ENCODE results near the gene PNLIPRP2.

The PNLIPRP2 gene

GRCh38 chr10:116612107-116612769 lies 8.5 kb upstream of the PNLIPRP2 start:
- DNase-seq (ENCODE audit: low read depth), result no peak

DNA sequence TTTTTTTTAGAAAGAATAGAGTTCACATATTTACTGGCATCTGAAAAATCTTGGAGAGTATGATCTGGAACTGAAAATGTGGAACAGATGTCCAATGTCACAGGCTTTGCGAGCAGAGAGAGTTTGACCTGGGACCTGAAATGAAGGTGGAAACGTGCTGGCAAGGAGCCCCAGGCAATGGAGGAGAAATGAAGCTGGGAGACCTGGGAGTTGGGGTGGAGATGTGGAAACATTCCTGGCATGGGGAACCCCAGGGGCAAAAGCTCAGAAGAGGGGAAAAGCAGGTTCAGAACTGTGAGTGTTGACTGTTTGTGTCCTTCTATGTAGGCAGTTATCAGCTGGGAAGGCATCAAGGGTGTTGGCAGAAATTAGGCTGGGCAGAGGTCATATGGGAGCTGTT lies 7.3 kb upstream of the PNLIPRP2 start:
- DNase-seq (ENCODE audit: low read depth), result no peak

GRCh38 chr10:116614796-116615195 lies 6.0 kb upstream of the PNLIPRP2 start:
- no peak for DNase-seq (ENCODE audit: low read depth)

DNA sequence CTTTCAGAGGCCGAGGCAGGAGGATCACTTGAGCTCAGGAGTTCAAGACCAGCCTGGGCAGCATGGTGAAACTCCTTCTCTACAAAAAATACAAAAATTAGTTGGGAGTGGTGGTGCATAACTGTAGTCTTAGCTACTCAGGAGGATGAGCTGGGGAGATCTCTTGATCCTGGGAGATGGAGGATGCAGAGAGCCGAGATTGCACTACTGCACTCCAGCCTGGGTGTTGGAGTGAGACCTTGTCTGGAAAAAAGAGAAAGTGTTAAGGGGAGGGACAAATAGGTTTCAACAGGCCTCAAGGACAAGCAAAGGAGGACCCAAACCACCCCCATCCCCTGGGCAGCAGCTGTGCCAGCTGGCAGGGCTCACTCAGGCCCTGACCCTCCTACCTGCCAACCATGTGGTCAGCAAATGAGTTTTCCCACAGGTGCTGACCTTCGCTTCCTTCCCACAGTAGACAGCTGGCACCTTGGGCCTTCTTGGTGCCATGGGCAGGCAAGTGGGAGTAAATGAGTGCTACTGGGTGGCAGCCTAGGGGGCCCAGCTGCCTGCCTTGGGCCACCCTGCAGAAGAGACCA lies 5.5 kb upstream of the PNLIPRP2 start:
- no peak for DNase-seq (ENCODE audit: low read depth)

DNA sequence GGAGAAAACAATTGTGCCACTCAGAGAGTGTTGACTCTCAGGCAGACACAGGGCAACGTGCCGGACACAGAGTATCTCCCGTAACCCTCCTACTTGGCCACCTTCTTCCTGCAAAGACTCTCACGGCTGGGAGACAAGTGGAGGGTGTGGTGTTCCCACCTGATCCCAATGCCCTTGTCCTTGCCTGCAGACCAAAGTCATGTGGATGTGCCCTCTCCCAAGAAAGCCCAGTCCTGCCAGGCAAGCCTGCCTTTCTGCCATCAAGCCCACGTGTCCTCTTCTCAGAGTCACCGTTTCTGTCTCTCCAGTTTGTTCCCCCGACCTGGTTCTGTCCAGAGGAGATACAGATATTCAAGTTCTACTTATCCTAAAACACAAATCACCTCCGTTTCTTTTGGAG lies 723 bp downstream of the PNLIPRP2 start:
- no peak for DNase-seq (ENCODE audit: low read depth)

DNA sequence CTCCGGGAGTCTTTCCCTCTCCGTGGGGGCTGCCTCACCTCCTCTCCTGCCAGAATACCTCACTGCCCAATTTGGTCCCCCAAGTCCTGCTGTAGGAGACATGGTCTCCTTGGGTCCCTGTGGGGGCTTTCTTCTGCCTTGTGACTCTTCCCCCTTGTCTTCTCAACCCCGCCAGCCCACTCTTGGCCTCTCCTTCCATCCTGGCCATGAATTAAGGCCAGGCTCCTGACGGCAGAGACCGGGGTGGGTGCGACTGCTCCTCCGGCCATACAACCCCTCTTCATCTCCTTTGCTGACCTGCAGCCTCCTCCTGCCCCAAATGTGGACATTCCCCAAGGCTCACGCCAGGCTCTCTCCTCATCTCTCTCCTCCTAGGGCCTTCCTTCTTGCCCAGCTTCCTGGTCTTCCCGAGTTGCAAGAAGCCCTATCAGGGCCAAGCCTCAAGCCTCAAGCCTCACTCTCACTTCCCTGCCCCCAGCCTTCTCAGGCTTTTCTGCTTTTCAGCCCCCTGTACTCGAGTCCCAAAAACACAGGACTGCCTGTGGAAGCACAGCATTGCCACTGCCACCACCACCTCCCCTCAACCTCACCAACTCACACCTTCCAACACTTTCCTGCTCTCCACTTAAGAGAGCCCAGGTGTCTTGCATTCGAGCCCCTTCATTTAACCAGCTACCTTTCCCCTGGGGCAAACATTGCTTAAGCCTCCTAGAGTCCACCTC lies 1.3 kb downstream of the PNLIPRP2 start:
- DNase-seq (ENCODE audit: low read depth), result no peak

DNA sequence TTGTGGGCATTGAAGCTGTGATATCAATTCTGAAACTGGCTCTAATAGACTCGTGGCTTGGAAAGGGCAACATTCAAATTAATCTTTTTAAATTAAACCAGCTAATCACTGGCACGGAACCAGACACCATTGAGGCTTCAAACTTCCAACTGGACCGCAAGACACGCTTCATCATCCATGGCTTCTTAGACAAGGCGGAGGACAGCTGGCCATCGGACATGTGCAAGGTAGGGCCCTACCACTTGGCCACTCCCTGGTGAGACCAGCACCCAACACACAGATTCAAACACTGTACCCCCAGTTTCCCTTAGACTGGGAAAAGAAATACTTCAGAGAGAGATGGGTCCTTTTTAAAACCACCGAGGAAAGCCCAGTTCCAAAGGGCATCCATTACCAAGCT lies 5.1 kb downstream of the PNLIPRP2 start:
- no peak for DNase-seq (ENCODE audit: low read depth)

DNA sequence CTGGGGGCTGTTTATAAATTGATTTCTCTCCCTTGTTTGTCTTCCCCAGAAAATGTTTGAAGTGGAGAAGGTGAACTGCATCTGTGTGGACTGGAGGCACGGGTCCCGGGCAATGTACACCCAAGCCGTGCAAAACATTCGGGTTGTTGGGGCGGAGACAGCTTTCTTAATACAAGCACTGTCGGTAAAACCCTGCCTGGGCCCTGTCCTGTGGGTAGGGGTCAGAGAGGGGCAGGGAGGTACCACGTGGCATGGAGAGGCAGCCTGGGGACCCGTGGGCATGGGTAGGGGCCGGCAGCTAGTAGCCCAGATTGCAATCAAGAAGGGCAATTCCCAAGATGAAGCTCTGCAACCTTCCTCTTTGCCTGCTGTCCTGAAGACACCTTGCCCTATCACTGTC lies 6.1 kb downstream of the PNLIPRP2 start:
- no peak for DNase-seq (ENCODE audit: low read depth)

DNA sequence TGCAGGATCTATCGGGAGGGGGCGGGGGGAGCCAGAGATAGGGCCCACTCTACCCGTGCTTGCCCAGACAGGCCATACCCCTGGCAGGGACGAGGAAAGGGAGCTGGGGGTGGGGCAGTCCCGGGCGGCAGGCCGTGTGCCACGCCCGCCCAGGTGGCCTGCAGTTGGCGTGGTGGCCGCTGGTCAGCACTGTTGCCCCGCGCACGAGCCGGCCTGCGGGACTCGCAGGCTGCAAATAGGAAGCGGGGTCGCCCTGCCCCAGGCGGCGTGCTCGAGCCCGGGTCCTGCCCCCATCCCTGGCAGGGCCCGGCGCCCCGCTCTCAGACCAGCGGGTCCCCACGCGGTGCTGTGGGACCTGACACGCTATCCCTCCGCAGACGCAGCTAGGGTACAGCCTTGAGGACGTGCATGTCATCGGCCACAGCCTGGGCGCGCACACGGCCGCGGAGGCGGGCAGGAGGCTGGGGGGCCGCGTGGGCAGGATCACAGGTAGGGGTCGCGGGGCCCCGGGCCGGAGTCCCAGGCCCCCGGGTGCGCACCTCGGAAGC lies 6.7 kb downstream of the PNLIPRP2 start:
- DNase-seq (ENCODE audit: low read depth), result no peak

DNA sequence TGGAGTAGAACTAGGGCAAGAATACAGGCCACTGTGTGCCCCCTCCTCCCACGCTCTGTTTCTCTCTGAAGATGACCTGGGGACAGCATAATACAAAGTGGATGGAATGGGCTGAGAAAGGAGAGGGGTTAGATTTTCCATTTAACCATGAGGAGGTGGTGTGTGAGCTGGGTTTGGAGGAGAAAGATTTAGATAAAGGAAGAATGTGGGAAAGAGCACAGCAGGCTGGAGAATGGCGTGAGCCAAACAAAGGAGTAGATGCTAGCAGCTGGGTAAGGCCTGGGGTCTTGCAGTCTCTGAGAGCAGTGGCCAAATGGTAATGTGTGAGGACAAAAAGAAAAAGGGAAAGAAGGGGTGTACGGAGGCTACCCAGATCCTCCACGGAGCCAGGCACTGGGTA lies 8.6 kb downstream of the PNLIPRP2 start:
- DNase-seq (ENCODE audit: low read depth), result no peak

DNA sequence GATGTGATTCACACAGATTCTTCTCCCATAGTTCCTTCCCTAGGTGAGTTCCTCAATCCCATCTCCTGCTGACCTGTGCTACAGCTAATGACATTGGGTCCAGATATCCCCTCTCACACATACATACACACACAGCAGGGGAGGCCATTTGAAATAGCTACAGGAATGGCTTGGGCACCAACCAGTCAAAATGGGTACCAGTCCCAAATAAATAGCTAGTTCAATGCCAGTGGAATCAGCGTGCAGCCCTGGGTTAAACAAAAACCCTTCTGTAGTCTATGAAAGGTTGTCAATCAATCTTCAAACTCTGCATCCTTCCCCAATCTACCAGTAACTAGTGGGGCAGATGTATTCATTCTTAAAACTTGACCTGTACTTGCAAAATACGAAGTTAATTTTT lies 9.3 kb downstream of the PNLIPRP2 start:
- DNase-seq (ENCODE audit: low read depth), result no peak

- DNase-seq (ENCODE audit: low read depth), result no peak
These were observed 11.1 kb downstream of the PNLIPRP2 start for GRCh38 chr10:116631871-116632295.

GRCh38 chr10:116632596-116633215 lies 12.0 kb downstream of the PNLIPRP2 start:
- DNase-seq (ENCODE audit: low read depth), result no peak

DNA sequence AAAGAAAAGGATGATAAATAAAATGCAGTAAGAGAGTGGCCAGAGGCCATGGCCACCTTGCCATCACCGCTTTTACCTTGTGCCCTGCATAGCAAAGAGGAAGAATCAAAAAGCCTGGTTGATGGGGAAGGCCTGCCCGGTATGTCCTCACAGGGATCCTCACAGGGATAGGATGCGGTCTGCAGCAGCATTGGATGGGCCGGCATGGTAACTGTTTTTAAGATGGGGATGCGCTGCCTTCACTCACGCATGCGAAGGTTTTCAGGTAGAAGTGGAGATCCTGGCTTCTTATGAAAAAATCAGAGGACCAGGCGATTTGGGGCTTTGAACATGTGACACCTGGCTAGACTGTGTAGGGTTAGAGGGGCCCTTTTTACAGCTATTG lies 12.5 kb downstream of the PNLIPRP2 start:
- DNase-seq (ENCODE audit: low read depth), result no peak

DNA sequence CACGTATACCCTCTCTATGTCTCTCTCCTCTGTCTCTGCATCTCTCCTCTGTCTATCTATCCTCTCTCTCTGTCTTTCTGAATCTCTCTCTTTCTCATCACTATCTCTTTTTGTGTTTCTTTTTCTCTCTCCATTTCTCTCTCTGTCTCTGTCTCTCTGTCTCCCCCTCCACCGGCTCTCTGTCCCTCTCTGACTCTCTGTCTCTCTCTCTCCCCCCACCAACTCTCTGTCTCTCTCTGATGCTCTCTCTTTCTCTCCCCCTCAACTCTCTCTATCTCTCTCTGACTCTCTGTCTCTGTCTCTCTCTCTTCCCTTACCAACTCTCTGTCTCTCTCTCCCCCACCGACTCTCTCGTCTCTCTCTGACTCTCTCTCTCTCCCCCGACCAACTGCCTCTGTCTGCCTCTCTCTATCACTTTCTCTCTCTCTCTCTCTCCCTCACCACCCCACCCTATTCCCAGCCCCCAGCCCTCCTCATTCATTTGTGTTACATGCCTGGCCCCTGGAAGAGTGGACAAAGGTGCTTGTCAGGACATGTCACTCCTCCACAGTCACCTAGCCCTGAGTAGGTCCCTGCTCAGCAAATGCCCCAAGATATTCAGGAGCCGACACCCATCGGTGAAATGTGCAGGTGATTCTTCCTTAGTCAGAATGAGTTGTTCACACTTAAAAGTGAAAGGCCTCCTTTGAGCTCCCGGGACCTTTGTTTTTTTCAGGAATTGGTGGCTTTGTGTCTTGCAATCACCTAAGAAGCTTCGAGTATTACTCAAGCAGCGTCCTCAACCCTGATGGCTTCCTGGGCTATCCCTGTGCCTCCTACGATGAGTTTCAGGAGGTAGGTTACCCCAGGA lies 13.6 kb downstream of the PNLIPRP2 start:
- no peak for DNase-seq (ENCODE audit: low read depth)

- DNase-seq (ENCODE audit: low read depth), result no peak
These were observed 15.6 kb downstream of the PNLIPRP2 start for GRCh38 chr10:116636385-116636784.

DNA sequence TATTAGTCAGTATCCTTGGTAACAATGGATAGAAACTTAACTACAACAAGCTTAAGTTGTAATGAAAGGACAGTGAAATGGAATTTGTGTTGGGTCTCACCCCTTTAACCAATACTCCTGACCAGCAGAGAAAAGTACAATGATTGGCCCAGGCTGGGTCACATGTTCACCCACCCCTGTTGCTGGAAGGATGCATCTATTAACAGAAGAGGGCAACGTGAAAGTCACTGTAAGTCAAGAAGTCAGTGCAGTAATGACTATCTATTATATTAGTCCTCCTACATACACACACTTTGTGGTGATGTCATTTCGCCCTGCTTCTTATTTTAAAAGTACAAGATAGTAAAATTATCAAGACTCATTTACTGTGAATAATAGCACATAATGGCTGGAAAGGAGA lies 16.2 kb downstream of the PNLIPRP2 start:
- DNase-seq (ENCODE audit: low read depth), result no peak

DNA sequence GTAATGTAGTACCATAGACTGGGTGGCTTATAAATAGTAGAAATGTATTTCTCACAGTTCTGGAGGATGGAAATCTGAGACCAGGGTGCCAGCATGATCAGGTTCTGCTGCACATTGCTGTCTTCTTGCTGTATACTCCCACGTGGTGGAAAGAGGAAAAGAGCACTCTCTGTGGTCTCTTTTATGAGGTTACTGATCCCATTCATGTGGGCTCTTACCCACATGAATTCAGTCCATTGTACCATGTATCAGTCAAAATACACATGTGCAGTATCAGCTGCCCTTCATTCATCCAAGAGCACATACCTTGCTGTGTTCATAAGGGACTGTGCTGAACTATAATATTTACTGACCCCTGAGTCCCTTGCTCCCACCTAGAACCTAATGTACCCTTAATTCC lies 17.1 kb downstream of the PNLIPRP2 start:
- DNase-seq (ENCODE audit: low read depth), result no peak

GRCh38 chr10:116646502-116646901 lies 25.7 kb downstream of the PNLIPRP2 start:
- no peak for DNase-seq (ENCODE audit: low read depth)

- no peak for DNase-seq (ENCODE audit: low read depth)
These were observed 28.1 kb downstream of the PNLIPRP2 start for GRCh38 chr10:116648903-116649302.

DNA sequence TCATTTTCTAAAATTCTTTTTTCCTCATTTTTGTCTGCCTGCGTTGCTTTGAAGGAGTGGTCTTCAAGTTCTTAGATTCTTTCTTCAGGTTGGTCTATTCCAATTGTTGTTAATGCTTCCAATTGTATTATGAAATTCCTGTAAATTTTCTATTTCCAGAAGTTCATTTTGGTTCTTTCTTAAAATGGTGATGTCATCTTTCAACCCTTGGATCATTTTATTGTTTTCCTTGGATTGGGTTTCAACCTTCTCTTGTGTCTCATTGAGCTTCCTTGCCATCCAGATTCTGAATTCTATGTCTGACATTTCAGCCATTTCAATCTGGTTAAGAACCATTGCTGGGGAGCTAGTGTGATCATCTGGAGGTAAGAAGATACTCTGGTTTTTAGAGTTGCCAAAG lies 33.1 kb downstream of the PNLIPRP2 start:
- DNase-seq (ENCODE audit: low read depth), result no peak

- no peak for DNase-seq (ENCODE audit: low read depth)
These were observed 34.1 kb downstream of the PNLIPRP2 start for GRCh38 chr10:116654816-116655215.
